Measurements from ENCODE around the gene LSM6. TPM values are rescaled to one million over a fixed set of nuclear protein-coding genes. Genes with fewer than 3 reads are reported as not detected.

LSM6 gene
- total RNA-seq, 1 donor from 2014 or later, result 56.2 TPM

DNA sequence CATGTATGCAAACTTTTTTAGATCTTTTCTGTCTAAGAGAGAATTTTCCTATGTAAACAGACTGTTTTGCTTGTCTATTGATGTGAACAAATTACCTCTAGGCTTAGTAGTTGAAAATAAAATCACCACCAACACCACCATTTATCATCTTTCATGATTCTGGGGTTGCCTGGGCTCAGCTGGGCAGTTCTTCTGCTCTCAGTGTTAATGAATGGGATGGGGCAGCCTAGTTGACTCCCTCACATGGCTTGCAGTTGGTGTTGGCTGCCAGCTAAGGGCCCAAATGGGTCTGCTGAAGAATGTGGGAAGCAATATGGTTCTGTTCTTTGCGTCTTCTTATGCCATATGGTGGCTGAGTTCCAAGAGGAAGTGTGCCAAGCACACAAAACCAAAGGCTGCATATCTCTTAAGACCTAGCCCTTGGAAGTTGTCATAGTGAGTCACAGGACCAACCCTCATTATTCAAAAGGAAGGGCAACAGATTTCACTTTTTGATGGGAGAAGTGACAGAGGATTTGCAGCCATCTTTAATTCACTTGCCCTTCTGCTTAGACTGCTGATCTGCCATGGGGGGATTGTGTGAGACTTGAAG lies 56.7 kb downstream of the LSM6 start:
- DNase-seq (ENCODE audit: low read depth, low spot score), result no peak
- no peak overlapping the region for H3K27ac Mint-ChIP-seq (ENCODE audit: unreplicated experiment)
- peaks cover 4% of the 10 kb centered on the region for H3K4me1 Mint-ChIP-seq
- no peaks in the 10 kb centered on the region for H3K9me3 Mint-ChIP-seq
- TF ChIP-seq, protein P1, sequence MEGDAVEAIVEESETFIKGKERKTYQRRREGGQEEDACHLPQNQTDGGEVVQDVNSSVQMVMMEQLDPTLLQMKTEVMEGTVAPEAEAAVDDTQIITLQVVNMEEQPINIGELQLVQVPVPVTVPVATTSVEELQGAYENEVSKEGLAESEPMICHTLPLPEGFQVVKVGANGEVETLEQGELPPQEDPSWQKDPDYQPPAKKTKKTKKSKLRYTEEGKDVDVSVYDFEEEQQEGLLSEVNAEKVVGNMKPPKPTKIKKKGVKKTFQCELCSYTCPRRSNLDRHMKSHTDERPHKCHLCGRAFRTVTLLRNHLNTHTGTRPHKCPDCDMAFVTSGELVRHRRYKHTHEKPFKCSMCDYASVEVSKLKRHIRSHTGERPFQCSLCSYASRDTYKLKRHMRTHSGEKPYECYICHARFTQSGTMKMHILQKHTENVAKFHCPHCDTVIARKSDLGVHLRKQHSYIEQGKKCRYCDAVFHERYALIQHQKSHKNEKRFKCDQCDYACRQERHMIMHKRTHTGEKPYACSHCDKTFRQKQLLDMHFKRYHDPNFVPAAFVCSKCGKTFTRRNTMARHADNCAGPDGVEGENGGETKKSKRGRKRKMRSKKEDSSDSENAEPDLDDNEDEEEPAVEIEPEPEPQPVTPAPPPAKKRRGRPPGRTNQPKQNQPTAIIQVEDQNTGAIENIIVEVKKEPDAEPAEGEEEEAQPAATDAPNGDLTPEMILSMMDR (conservative IDR thresholded peaks at IDR 0.05), result no peak
- no peaks in the 10 kb centered on the region for H3K36me3 Mint-ChIP-seq (ENCODE audit: low read depth)
- no peak overlapping the region for H3K4me3 Mint-ChIP-seq
- no peaks in the 10 kb centered on the region for H3K27me3 Mint-ChIP-seq (ENCODE audit: low read depth)

DNA sequence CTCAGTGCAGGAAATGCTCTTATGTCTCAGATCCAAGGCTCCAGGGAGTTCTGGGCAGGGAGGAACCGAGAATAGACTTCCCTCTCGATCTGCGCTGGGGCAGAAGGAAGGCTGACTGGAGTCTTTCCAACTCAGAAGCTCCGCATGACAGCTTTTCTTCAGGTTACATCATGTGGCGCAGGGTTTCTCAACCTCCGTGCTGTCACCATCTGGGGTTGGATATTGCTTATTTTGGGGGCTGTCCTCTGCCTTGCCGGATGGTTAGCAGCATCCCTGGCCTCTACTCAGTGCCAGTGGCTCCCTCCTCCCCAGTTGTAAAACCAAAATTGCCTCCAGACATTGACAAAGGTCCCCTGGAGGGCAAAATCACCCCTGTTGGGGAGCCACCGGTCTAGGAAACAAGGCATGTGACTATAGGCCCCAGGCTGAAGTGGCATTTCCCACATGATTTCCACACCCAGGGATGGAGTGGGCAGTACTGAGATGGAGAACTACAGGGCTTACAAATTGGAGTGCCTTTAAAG lies 60.2 kb downstream of the LSM6 start:
- H3K27me3 Mint-ChIP-seq (ENCODE audit: low read depth), result no peaks in the 10 kb centered on the region
- no peaks in the 10 kb centered on the region for H3K9me3 Mint-ChIP-seq
- H3K4me1 Mint-ChIP-seq, result peaks cover 23% of the 10 kb centered on the region
- no peak for DNase-seq (ENCODE audit: low read depth, low spot score)
- H3K4me3 Mint-ChIP-seq, result no peak overlapping the region
- TF ChIP-seq, protein P1 (conservative IDR thresholded peaks at IDR 0.05), result no peak
- no peak overlapping the region for H3K27ac Mint-ChIP-seq (ENCODE audit: unreplicated experiment)
- H3K36me3 Mint-ChIP-seq (ENCODE audit: low read depth), result no peaks in the 10 kb centered on the region

DNA sequence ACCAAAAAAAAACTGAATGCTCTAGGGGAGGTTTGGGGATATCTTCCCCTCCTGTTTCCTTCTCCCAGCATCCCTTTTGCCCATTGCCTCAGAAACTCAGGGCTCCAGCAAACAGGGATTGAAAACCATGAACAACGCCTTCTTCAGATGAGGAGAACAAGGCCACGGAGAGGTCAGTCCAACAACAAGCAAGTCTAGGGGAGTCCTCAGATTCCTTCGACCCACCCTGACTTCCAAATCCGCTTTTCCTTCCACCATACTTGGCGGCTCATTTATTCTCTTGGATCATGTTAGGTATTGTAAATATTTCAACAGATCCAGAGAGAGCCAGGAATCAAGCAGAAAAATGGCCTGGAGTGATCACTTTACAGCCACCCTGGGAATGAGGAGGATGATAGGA lies 60.7 kb downstream of the LSM6 start:
- Mint-ChIP-seq H3K27me3 (ENCODE audit: low read depth) (no peaks in the 10 kb centered on the region), H3K4me1 (peaks cover 27% of the 10 kb centered on the region), H3K9me3 (no peaks in the 10 kb centered on the region), H3K36me3 (ENCODE audit: low read depth) (no peaks in the 10 kb centered on the region), H3K4me3 (no peak overlapping the region), H3K27ac (ENCODE audit: unreplicated experiment) (no peak overlapping the region)
- no peak for DNase-seq (ENCODE audit: low read depth, low spot score)
- TF ChIP-seq, protein P1 (conservative IDR thresholded peaks at IDR 0.05), result no peak

DNA sequence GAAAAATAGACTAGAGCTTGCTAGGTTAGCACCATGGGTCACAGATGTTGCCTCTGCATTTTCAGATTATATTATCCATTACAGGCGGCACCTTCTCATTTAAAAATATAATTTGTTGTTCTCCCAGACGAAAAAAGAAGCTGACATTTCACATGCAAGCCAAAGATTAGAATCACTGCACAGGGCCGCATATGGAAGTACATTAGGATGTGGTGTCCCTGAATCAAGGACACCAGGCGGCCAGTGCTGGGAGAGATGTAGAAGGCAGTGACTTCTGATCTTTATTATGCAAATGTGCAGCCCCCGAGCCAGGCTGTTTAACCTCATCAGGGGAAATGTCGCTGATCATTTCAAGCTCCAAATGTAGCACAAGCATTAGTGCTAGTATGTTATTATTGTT lies 61.6 kb downstream of the LSM6 start:
- Mint-ChIP-seq H3K27me3 (ENCODE audit: low read depth) (no peaks in the 10 kb centered on the region), H3K4me1 (peaks cover 32% of the 10 kb centered on the region), H3K4me3 (no peak overlapping the region), H3K9me3 (no peaks in the 10 kb centered on the region), H3K27ac (ENCODE audit: unreplicated experiment) (no peak overlapping the region), H3K36me3 (ENCODE audit: low read depth) (no peaks in the 10 kb centered on the region)
- DNase-seq (ENCODE audit: low read depth, low spot score), result no peak
- TF ChIP-seq, protein P1 (conservative IDR thresholded peaks at IDR 0.05), result no peak

DNA sequence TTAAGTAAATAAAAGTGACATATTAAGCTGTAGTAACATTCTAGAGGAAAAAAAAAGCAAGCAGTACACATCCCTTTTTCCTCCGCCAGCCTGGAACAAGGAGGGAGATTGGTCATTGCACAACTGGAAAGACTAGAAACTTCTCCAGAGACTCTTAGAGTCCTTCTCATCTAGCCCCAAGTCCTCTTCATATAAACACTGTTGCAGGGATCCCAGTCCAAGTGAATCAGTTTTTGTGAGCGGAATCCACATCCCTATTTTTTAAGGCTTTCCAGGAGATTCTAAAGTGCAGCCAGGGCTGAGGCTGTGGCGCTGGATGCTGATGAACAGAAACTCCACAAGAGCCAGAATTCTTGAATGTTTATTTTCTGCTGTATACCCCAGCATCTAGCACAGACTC lies 62.6 kb downstream of the LSM6 start:
- no peak for DNase-seq (ENCODE audit: low read depth, low spot score)
- no peak overlapping the region for H3K27ac Mint-ChIP-seq (ENCODE audit: unreplicated experiment)
- H3K4me3 Mint-ChIP-seq, result no peak overlapping the region
- no peaks in the 10 kb centered on the region for H3K36me3 Mint-ChIP-seq (ENCODE audit: low read depth)
- H3K9me3 Mint-ChIP-seq, result no peaks in the 10 kb centered on the region
- peaks cover 32% of the 10 kb centered on the region for H3K4me1 Mint-ChIP-seq
- H3K27me3 Mint-ChIP-seq (ENCODE audit: low read depth), result no peaks in the 10 kb centered on the region
- TF ChIP-seq, protein P1 (conservative IDR thresholded peaks at IDR 0.05), result no peak

Other genes starting within 250 kb of the LSM6 start
- gene ZNF827, start 236.9 kb upstream of the LSM6 start, total RNA-seq, result 13.0 and 21.2 TPM in 2 replicates
- not detected in 2 replicates for gene REELD1, start 38.8 kb downstream of the LSM6 start, total RNA-seq